ENCODE data around the gene DENND1A.

DNA sequence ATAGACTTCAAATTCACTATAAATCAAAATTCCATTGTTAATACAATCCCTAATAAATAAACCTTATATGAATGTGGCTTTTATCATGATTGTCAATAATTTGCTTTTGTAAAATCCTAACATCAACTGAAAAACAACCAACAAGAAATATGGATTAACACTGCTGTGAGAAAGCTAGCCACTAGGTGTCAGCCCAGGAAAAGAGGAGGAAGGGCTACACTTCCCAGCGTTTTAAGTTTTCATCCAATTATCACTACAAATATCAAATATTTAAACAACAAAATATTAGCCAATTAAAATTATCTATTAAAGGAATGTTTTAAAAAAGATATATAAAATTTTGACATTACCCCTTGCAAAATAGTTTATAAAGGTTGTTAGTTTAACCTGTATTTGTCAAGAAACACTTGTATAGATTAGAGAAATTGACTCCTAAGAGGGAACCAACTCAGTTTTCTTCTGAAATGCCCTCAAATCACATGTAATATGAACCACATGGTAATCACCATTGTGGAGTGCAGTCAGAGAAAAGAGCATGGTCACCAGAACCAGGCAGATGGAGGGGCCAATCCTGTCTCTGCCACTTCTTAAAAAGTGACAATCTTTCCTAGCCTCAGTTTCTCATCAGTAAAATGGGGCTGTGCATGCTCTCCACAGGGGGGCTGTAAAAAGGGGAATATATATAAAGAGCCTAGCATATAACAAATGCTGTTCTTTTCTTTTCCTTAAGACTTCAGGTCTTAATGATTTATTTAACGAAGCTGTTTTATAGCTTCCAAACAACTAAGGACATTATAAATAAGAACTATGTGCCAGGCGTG, 385.7 kb downstream of the DENND1A start:
- TF ChIP-seq, protein P1, sequence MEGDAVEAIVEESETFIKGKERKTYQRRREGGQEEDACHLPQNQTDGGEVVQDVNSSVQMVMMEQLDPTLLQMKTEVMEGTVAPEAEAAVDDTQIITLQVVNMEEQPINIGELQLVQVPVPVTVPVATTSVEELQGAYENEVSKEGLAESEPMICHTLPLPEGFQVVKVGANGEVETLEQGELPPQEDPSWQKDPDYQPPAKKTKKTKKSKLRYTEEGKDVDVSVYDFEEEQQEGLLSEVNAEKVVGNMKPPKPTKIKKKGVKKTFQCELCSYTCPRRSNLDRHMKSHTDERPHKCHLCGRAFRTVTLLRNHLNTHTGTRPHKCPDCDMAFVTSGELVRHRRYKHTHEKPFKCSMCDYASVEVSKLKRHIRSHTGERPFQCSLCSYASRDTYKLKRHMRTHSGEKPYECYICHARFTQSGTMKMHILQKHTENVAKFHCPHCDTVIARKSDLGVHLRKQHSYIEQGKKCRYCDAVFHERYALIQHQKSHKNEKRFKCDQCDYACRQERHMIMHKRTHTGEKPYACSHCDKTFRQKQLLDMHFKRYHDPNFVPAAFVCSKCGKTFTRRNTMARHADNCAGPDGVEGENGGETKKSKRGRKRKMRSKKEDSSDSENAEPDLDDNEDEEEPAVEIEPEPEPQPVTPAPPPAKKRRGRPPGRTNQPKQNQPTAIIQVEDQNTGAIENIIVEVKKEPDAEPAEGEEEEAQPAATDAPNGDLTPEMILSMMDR (IDR thresholded peaks at IDR 0.05): peak; percentile 68 to 87 (median 82)
- no peak for TF ChIP-seq POLR2A (IDR thresholded peaks at IDR 0.05)
